Uterus (tissue), 4 donors: ENCODE data around the gene CORO6. TPM values are rescaled to one million over a fixed set of nuclear protein-coding genes. Genes with fewer than 3 reads are reported as not detected.
A peak's percentile ranks its signal among the peaks of the same experiment; 100 is the strongest.

Source experiments
- DNase-seq, 2 donors: peaks; one replicate each; pipeline ENCODE4 v3.0.0-alpha.2; 2019 to 2020
- H3K27ac ChIP-seq, 2 donors: fragments of 200-600 bp; sonication (generic); 1 replicate in 1 of 2; 2 replicates in 1 of 2; pipeline ENCODE4 v1.5.1; 2016 to 2018
- H3K27me3 ChIP-seq, 2 donors: fragments of 200-600 bp; sonication (generic); one replicate each; pipeline ENCODE4 v1.5.1; 2018 to 2019; ENCODE audit warnings: control low read depth in 1 of 2
- H3K36me3 ChIP-seq, 2 donors: fragments of 200-600 bp; sonication (generic); one replicate each; pipeline ENCODE4 v1.5.1; 2019; ENCODE audit warnings: control low read depth in 1 of 2
- H3K4me1 ChIP-seq, 2 donors: fragments of 200-600 bp; sonication (generic); one replicate each; pipeline ENCODE4 v1.5.1; 2018 to 2019; ENCODE audit warnings: control low read depth in 1 of 2
- H3K4me3 ChIP-seq, 2 donors: fragments of 200-600 bp; sonication (generic); 1 replicate in 1 of 2; 2 replicates in 1 of 2; pipeline ENCODE4 v1.5.1; 2018 to 2019; ENCODE audit warnings: mild to moderate bottlenecking in 1 of 2
- H3K9me3 ChIP-seq, 2 donors: fragments of 200-600 bp; sonication (generic); one replicate each; pipeline ENCODE4 v1.5.1; 2019; ENCODE audit warnings: control low read depth in 1 of 2
- POLR2A ChIP-seq, 2 donors: fragments of 450-650 bp; IDR thresholded peaks; one replicate each; pipeline ENCODE4 v1.6.1; 2016; ENCODE audit warnings: antibody characterized with exemption in 2 of 2, mild to moderate bottlenecking in 1 of 2, moderate library complexity in 1 of 2
- intact Hi-C: fragments of 100-400 bp; cut with DNase I; formaldehyde crosslinking; loops from one replicate; pipeline ENCODE4 v1.15.1; 2023; ENCODE audit warnings: low total_unique reads
- total RNA-seq, 4 donors: library from RNA; depleted of rRNA in 3 of 4; stranded (reverse); fragments of >200 nt in 3 of 4; gene quantifications; one replicate each; pipeline versions ENCODE4 v1.1.0 to v1.2.4, GENCODE V29; 2014 to 2023
- TF ChIP-seq, protein P1 (sequence below), 4 experiments: fragments of 200-600 bp in 2 of 4; fragments of 450-650 bp in 2 of 4; sonication (generic) in 2 of 4; IDR thresholded peaks; one replicate each; pipeline ENCODE4 v1.5.1; 2016 to 2019; ENCODE audit warnings: antibody characterized with exemption in 4 of 4, mild to moderate bottlenecking in 2 of 4, moderate library complexity in 1 of 4
- donor health status: DM: yes; HTN: yes; CAD: no.

The CORO6 gene
- total RNA-seq, 4 donors from 2014 or later = 3.8 to 7.8 (median 5.1) TPM

DNA sequence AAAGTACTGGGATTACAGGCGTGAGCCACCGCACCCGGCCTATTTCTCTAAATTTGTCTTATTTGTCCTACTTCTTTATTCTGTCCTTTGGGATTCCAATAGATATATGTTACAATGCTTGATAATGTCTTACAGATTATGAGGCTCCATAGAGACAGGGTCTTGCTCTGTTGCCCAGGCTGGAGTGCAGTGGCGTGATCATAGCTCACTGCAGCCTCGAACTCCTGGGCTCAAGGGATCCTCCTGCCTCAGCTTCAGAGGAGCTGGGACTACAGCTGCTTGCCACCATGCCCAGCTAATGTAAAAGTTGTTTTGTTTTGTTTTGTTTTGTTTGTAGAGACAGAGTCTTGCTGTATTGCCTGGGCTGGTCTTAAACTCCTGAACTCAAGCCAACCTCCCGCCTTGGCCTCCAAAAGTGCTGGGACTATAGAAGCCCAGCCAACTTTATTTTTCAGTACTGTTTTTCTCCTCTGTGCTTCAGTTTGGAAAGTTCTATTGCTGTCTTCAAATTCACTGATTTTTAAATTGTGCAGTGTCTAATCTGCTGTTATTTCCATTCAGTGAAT, 19.5 kb downstream of the CORO6 start:
- DNase-seq = peak in 1 of 2 donors; percentile 28
- Histone ChIP-seq H3K4me3 (no peak overlapping the region), H3K36me3 (no peaks in the 10 kb centered on the region), H3K9me3 (no peaks in the 10 kb centered on the region), H3K27ac (no peak overlapping the region), H3K27me3 (no peaks in the 10 kb centered on the region), H3K4me1 (no peaks in the 10 kb centered on the region)
- intact Hi-C loops = no loop called here
- TF ChIP-seq, protein P1, sequence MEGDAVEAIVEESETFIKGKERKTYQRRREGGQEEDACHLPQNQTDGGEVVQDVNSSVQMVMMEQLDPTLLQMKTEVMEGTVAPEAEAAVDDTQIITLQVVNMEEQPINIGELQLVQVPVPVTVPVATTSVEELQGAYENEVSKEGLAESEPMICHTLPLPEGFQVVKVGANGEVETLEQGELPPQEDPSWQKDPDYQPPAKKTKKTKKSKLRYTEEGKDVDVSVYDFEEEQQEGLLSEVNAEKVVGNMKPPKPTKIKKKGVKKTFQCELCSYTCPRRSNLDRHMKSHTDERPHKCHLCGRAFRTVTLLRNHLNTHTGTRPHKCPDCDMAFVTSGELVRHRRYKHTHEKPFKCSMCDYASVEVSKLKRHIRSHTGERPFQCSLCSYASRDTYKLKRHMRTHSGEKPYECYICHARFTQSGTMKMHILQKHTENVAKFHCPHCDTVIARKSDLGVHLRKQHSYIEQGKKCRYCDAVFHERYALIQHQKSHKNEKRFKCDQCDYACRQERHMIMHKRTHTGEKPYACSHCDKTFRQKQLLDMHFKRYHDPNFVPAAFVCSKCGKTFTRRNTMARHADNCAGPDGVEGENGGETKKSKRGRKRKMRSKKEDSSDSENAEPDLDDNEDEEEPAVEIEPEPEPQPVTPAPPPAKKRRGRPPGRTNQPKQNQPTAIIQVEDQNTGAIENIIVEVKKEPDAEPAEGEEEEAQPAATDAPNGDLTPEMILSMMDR (IDR thresholded peaks at IDR 0.05) = no peak
- no peak for TF ChIP-seq POLR2A (IDR thresholded peaks at IDR 0.05)

DNA sequence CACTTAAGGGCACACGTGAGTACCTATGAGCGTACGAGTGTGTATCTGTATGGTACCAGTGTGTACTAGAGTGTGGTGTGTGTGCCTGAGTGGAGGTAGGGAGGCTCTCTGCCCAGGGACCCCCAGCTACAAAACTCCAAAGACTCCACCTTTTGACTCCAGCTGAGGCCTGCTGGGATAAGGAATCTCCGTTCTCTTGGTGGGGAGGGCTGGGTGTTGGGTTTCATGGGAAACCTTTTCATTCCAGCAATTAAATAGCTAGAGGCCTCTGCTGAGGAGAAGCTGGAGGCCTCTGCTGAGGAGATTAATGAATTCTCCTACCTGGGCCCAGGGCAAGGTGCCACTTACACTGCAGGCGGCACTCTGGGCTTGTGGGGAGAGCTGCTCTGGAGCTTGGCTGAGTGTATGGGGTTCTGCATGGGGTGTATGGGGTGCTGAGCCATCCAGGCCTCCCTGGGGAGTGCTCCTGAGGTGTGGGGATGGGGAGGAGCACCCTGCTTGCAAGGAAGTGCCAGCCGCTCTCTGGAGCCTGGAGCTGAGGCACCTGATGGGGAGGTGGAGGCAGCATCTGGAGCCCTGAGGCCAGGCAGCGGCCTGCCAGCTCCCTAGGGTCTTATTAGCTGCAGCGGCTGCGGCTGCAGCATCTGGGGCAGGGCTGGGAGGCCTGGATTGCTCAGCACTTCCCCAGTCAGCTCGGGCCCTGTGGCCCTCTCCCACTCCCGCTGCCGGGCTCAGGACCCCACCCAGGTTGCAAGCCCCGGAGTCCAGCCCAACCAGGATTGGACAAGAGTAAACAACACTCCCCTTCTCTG, 25.1 kb downstream of the CORO6 start:
- Histone ChIP-seq H3K36me3 (no peaks in the 10 kb centered on the region), H3K27ac (peak overlapping the region in 1 of 2 donors; percentile 7), H3K4me3 (no peak overlapping the region), H3K27me3 (no peaks in the 10 kb centered on the region), H3K4me1 (peaks cover 0 to 8% of the 10 kb centered on the region in 2 donors), H3K9me3 (no peaks in the 10 kb centered on the region)
- intact Hi-C loops = no loop called here
- DNase-seq = peak in 1 of 2 donors; percentile 16
- TF ChIP-seq POLR2A (IDR thresholded peaks at IDR 0.05) = no peak
- TF ChIP-seq, protein P1 (IDR thresholded peaks at IDR 0.05) = no peak

DNA sequence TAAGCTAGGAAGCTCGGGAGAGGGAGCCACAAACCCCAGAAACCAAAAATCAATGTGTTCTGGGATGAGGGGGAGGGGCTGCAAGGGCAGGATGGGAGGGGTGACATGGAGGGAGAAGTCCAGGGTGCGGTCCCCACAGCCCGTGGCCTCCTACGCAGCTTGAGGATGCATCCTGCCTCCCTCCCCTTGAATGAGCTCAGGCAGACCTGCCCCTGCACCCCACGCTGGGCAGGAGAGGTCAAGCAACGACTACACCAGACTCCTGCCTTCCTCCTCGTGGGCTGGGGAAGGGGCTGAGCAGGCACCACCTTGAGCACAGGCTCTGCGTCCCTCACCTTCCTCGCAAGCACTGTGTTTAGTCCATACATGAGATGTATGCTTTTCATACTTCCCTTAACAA, 25.9 kb downstream of the CORO6 start:
- peak in 1 of 2 donors; percentile 36 for DNase-seq
- Histone ChIP-seq H3K36me3 (no peaks in the 10 kb centered on the region), H3K27me3 (no peaks in the 10 kb centered on the region), H3K9me3 (no peaks in the 10 kb centered on the region), H3K4me3 (no peak overlapping the region), H3K27ac (no peak overlapping the region), H3K4me1 (peaks cover 0 to 16% of the 10 kb centered on the region in 2 donors)
- intact Hi-C loops = no loop called here
- no peak for TF ChIP-seq POLR2A (IDR thresholded peaks at IDR 0.05)
- TF ChIP-seq, protein P1 (IDR thresholded peaks at IDR 0.05) = no peak

DNA sequence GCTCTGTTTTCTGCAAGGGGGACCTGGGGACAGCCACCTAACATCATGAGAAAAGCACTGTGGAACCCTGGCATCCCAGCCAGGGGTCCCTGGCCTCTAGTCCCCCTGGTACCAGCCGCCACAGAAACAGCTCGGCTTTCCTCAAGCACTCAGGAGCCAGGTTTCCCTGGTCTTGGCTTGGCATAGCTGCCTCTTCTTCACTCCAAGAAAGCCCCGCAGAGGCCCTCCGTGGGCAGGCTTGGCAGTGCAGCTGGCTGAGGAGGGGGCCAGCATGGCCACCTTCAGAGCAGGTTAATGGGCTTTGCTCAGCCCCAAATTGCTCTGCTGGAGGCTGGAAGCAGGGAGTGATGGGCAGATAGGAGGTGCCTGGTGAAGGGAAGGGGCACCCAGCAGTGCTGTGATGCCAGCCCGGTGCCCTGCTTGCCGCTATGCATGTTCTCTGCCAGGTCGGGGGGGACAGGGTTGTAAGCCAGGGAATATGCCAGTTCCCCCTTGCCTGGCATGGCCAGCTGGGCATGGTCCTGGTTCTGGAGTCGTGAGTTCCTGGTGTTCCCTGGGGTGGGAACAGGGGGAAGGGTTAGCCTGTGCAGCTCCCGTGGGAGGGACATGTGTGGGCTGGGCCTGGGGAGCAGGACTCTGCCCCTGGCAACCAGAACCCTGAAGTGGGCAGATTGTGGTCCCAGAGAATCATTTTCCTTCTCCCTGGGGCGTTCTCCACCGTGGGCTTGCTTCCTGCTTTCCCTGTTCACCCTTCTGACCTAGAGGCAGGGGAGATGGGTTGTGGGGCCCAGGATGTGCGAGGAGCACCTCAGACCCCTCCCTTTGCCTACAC, 26.6 kb downstream of the CORO6 start:
- Histone ChIP-seq H3K4me1 (peaks cover 0 to 17% of the 10 kb centered on the region in 2 donors), H3K27ac (no peak overlapping the region), H3K4me3 (no peak overlapping the region), H3K36me3 (no peaks in the 10 kb centered on the region), H3K27me3 (no peaks in the 10 kb centered on the region), H3K9me3 (no peaks in the 10 kb centered on the region)
- TF ChIP-seq, protein P1 (IDR thresholded peaks at IDR 0.05) = no peak
- no peak for TF ChIP-seq POLR2A (IDR thresholded peaks at IDR 0.05)
- intact Hi-C loops = no loop called here
- DNase-seq = peak in 1 of 2 donors; percentile 15
